Keratinocyte (primary cell): ENCODE results near the gene BEAN1. TPM values are rescaled to one million over a fixed set of nuclear protein-coding genes. Genes with fewer than 3 reads are reported as not detected.

Experiments used
- DNase-seq: peaks from one replicate; pipeline ENCODE4 v3.0.0-alpha.2; 2011; ENCODE audit warnings: low read depth, missing footprints, low spot score
- FAIRE-seq: peaks from 2 replicates; lab custom pipeline; 2011; peaks lifted over from hg19 to GRCh38; lab: Jason Lieb, UNC
- H2AFZ ChIP-seq: 2 replicates; pipeline ENCODE4 v1.6.0; 2012; ENCODE audit warnings: low read length, control low read depth, inconsistent platforms; ENCODE audit not compliant: control insufficient read depth
- H3K27ac ChIP-seq: 2 replicates; pipeline ENCODE4 v1.5.1; 2011; ENCODE audit warnings: low read length; ENCODE audit not compliant: control insufficient read depth, insufficient read depth
- H3K27me3 ChIP-seq: 3 replicates; pipeline ENCODE4 v1.6.0; 2011; ENCODE audit warnings: low read length; ENCODE audit not compliant: control insufficient read depth, insufficient read depth; ENCODE audit errors: extremely low read depth
- H3K36me3 ChIP-seq, 2 experiments: 2 replicates in 1 of 2; 3 replicates in 1 of 2; pipeline ENCODE4 v1.5.1; 2011; ENCODE audit warnings: low read length in 2 of 2, mild to moderate bottlenecking in 1 of 2; ENCODE audit not compliant: control insufficient read depth in 2 of 2, insufficient read depth in 2 of 2; ENCODE audit errors: extremely low read depth in 1 of 2
- H3K4me1 ChIP-seq: 3 replicates; pipeline ENCODE4 v1.5.1; 2011; ENCODE audit warnings: low read length; ENCODE audit not compliant: control insufficient read depth, insufficient read depth; ENCODE audit errors: extremely low read depth
- H3K4me2 ChIP-seq: 3 replicates; pipeline ENCODE4 v1.6.0; 2011; ENCODE audit warnings: low read depth, low read length; ENCODE audit not compliant: control insufficient read depth, insufficient read depth; ENCODE audit errors: extremely low read depth
- H3K4me3 ChIP-seq, 3 experiments: fragments of 200-600 bp in 1 of 3; sonication (generic) in 1 of 3; 2 replicates in 2 of 3; 3 replicates in 1 of 3; pipeline ENCODE4 v1.5.1; 2011 to 2016; ENCODE audit warnings: low read length in 3 of 3, mild to moderate bottlenecking in 3 of 3, control low read depth in 2 of 3, inconsistent platforms in 1 of 3, low read depth in 1 of 3, mixed read lengths in 1 of 3, mixed run types in 1 of 3, moderate library complexity in 1 of 3; ENCODE audit not compliant: control insufficient read depth in 2 of 3, insufficient read depth in 2 of 3; ENCODE audit errors: extremely low read depth in 1 of 3
- H3K79me2 ChIP-seq: 2 replicates; pipeline ENCODE4 v1.6.0; 2012; ENCODE audit warnings: low read length; ENCODE audit not compliant: control insufficient read depth, insufficient read depth
- H3K9ac ChIP-seq: 3 replicates; pipeline ENCODE4 v1.6.0; 2011; ENCODE audit warnings: low read length; ENCODE audit not compliant: control insufficient read depth, insufficient read depth; ENCODE audit errors: extremely low read depth
- H3K9me1 ChIP-seq: 3 replicates; pipeline ENCODE4 v1.6.0; 2011; ENCODE audit warnings: low read length; ENCODE audit not compliant: control insufficient read depth, insufficient read depth; ENCODE audit errors: extremely low read depth
- H3K9me3 ChIP-seq: 2 replicates; pipeline ENCODE4 v1.5.1; 2012; ENCODE audit warnings: low read depth, low read length; ENCODE audit not compliant: control insufficient read depth
- H4K20me1 ChIP-seq: 3 replicates; pipeline ENCODE4 v1.6.0; 2011; ENCODE audit warnings: low read length; ENCODE audit not compliant: control insufficient read depth, insufficient read depth; ENCODE audit errors: extremely low read depth
- EZH2 ChIP-seq: IDR thresholded peaks from one replicate; pipeline ENCODE4 v1.6.1; 2012; ENCODE audit warnings: inconsistent platforms, mild to moderate bottlenecking, low read length, moderate library complexity
- dilution Hi-C: fragments of 300-500 bp; cut with MboI; formaldehyde crosslinking; loops from one replicate; pipeline ENCODE4 v1.7.0; 2020; ENCODE audit warnings: low sequenced_read_pairs; ENCODE audit not compliant: extremely low pct_ligation_motif_present
- polyA plus RNA-seq, 5 experiments: library from polyadenylated mRNA; depleted of rRNA in 3 of 5; stranded (reverse) in 3 of 5; stranded (forward) in 1 of 5; unstranded in 1 of 5; fragments of >200 nt; gene quantifications; 1 replicate in 1 of 5; 2 replicates in 3 of 5; 3 replicates in 1 of 5; pipeline versions ENCODE4 v1.2.1 to v1.2.3, GENCODE V29; 2011 to 2012; ENCODE audit warnings: missing spikeins in 2 of 5, low read depth in 1 of 5, low replicate concordance in 1 of 5
- TF ChIP-seq, protein P1 (sequence below), 3 experiments: IDR thresholded peaks in 1 of 3; conservative IDR thresholded peaks in 1 of 3; optimal IDR thresholded peaks in 1 of 3; 2 replicates in 2 of 3; 3 replicates in 1 of 3; pipeline versions ENCODE3 to v1.5.1; 2011; ENCODE audit warnings: low read length in 3 of 3, mild to moderate bottlenecking in 3 of 3, moderate library complexity in 2 of 3, control low read depth in 1 of 3, inconsistent platforms in 1 of 3; ENCODE audit not compliant: insufficient read depth in 2 of 3; ENCODE audit errors: extremely low read depth in 1 of 3

The BEAN1 gene
- polyA plus RNA-seq, 1 donor (not counting 4 experiments of a cell fraction or from before 2014, with no cell fraction given): 0.24 TPM

DNA sequence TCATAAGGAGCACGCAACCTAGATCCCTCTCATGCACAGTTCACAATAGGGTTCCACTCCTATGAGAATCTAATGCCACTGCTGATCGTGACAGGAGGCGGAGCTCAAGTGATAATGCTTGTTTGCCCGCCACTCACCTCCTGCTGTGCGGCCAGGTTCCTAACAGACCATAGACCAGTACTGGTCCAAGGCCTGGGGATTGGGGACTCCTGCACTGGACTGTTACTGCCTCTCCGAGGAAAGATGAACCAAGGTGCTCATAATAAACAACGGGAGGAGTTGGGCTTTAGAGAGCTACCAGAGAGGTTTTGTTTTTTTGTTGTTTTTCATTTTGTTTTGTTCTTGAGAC, 64.6 kb downstream of the BEAN1 start:
- dilution Hi-C loops: no loop called here
- no peak overlapping the region for H3K4me3 ChIP-seq
- FAIRE-seq: no peak

DNA sequence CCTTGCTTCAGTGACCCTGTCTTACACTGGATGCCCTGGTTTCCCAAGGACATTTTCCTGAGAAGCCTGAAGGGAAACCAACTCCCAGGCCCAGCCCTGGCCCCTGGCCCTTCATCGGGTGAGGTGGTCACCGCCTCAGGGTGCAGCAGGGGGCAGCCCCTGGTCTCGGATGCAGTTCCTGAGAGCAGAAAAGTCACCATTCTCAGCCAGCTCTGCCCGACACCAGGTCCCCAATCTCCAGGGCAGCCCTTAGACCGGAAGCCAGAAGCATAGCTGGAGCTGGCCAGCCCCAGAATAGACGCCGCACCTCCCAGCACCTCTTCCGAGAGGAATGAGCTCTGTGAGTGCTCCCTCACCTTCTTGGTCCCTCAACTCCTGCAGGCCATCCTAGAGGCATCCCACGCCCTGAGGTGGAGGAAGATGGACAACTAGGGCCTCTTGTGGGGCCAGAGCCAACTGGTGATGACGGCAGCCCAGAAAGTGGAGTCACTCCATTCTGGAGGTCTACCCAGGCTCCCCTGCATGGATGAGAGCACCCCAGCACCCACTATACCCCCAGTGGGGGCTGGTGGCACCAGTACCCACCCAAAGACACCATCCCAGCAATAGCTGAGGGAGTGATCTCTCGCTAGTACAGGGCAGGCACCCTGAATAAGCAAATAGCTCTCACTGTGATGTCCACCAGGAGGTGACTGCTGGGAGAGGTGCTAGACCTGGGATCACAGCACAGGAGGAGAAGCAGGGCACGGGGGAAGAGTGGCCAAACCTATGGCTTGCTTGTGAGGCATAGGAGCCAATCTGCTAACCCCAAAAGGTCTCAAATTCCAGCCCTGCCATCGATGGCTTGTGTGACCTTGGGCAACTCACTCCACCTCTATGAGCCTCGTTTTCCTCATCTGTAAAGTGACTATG, 66.7 kb downstream of the BEAN1 start:
- no peak overlapping the region for H3K4me2 ChIP-seq
- H3K27me3 ChIP-seq: peaks cover 3% of the 10 kb centered on the region
- no peaks in the 10 kb centered on the region for H4K20me1 ChIP-seq
- H3K4me3 ChIP-seq: no peak overlapping the region
- FAIRE-seq (no peak), DNase-seq (no peak)
- H3K9me1 ChIP-seq: no peaks in the 10 kb centered on the region
- H3K27ac ChIP-seq: no peak overlapping the region
- no peaks in the 10 kb centered on the region for H3K4me1 ChIP-seq
- H3K9ac ChIP-seq: no peak overlapping the region
- dilution Hi-C loops: no loop called here
- no peak overlapping the region for H2AFZ ChIP-seq
- TF ChIP-seq, protein P1, sequence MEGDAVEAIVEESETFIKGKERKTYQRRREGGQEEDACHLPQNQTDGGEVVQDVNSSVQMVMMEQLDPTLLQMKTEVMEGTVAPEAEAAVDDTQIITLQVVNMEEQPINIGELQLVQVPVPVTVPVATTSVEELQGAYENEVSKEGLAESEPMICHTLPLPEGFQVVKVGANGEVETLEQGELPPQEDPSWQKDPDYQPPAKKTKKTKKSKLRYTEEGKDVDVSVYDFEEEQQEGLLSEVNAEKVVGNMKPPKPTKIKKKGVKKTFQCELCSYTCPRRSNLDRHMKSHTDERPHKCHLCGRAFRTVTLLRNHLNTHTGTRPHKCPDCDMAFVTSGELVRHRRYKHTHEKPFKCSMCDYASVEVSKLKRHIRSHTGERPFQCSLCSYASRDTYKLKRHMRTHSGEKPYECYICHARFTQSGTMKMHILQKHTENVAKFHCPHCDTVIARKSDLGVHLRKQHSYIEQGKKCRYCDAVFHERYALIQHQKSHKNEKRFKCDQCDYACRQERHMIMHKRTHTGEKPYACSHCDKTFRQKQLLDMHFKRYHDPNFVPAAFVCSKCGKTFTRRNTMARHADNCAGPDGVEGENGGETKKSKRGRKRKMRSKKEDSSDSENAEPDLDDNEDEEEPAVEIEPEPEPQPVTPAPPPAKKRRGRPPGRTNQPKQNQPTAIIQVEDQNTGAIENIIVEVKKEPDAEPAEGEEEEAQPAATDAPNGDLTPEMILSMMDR (optimal IDR thresholded peaks at IDR 0.05 in 1 of 3, IDR thresholded peaks at IDR 0.05 in 1 of 3, conservative IDR thresholded peaks at IDR 0.05 in 1 of 3; ENCODE audit: extremely low read depth in 1 of 3, insufficient read depth in 2 of 3, low read length in 3 of 3): no peak
- no peak for TF ChIP-seq EZH2
- H3K36me3 ChIP-seq: no peaks in the 10 kb centered on the region
- no peaks in the 10 kb centered on the region for H3K79me2 ChIP-seq
- no peaks in the 10 kb centered on the region for H3K9me3 ChIP-seq

More for the DNA sequence above, 64.6 kb downstream of the BEAN1 start:
- TF ChIP-seq, protein P1 (optimal IDR thresholded peaks at IDR 0.05 in 1 of 3, IDR thresholded peaks at IDR 0.05 in 1 of 3, conservative IDR thresholded peaks at IDR 0.05 in 1 of 3; ENCODE audit: extremely low read depth in 1 of 3, insufficient read depth in 2 of 3, low read length in 3 of 3): no peak
- no peak for TF ChIP-seq EZH2
- H3K9ac ChIP-seq: no peak overlapping the region
- peaks cover 3% of the 10 kb centered on the region for H3K4me1 ChIP-seq
- H3K4me2 ChIP-seq: no peak overlapping the region
- peaks cover 3% of the 10 kb centered on the region for H3K27me3 ChIP-seq
- no peak for DNase-seq
- H3K36me3 ChIP-seq: no peaks in the 10 kb centered on the region
- no peaks in the 10 kb centered on the region for H4K20me1 ChIP-seq
- no peaks in the 10 kb centered on the region for H3K9me1 ChIP-seq
- H2AFZ ChIP-seq: no peak overlapping the region
- no peaks in the 10 kb centered on the region for H3K9me3 ChIP-seq
- H3K79me2 ChIP-seq: no peaks in the 10 kb centered on the region
- H3K27ac ChIP-seq: no peak overlapping the region
